Prostate gland (tissue), 2 donors: ENCODE data around the gene UFC1.

Experiments used
- CTCF ChIP-seq, 4 experiments: fragments of 200-600 bp in 2 of 4; fragments of 450-650 bp in 2 of 4; sonication (generic) in 2 of 4; IDR thresholded peaks; 1 replicate in 3 of 4; 2 replicates in 1 of 4; pipeline ENCODE4 v1.5.1; 2016 to 2019; ENCODE audit warnings: antibody characterized with exemption in 4 of 4, mild to moderate bottlenecking in 2 of 4, moderate library complexity in 2 of 4
- POLR2A ChIP-seq: fragments of 450-650 bp; IDR thresholded peaks from one replicate; pipeline ENCODE4 v1.6.1; 2016; ENCODE audit warnings: antibody characterized with exemption, mild to moderate bottlenecking

- TF ChIP-seq POLR2A (no peak), CTCF (IDR thresholded peaks at IDR 0.05) (no peak)
Observed at GRCh38 chr1:161161652-161162051, 7.9 kb downstream of the UFC1 start.
